Uterus (tissue), 4 donors: ENCODE measurements around the gene COPZ2. TPM values are rescaled to one million over a fixed set of nuclear protein-coding genes. Genes with fewer than 3 reads are reported as not detected.

Experiments used
- DNase-seq, 2 donors: peaks; one replicate each; pipeline ENCODE4 v3.0.0-alpha.2; 2019 to 2020
- H3K27ac ChIP-seq, 2 donors: fragments of 200-600 bp; sonication (generic); 1 replicate in 1 of 2; 2 replicates in 1 of 2; pipeline ENCODE4 v1.5.1; 2016 to 2018
- H3K27me3 ChIP-seq, 2 donors: fragments of 200-600 bp; sonication (generic); one replicate each; pipeline ENCODE4 v1.5.1; 2018 to 2019; ENCODE audit warnings: control low read depth in 1 of 2
- H3K36me3 ChIP-seq, 2 donors: fragments of 200-600 bp; sonication (generic); one replicate each; pipeline ENCODE4 v1.5.1; 2019; ENCODE audit warnings: control low read depth in 1 of 2
- H3K4me1 ChIP-seq, 2 donors: fragments of 200-600 bp; sonication (generic); one replicate each; pipeline ENCODE4 v1.5.1; 2018 to 2019; ENCODE audit warnings: control low read depth in 1 of 2
- H3K4me3 ChIP-seq, 2 donors: fragments of 200-600 bp; sonication (generic); 1 replicate in 1 of 2; 2 replicates in 1 of 2; pipeline ENCODE4 v1.5.1; 2018 to 2019; ENCODE audit warnings: mild to moderate bottlenecking in 1 of 2
- H3K9me3 ChIP-seq, 2 donors: fragments of 200-600 bp; sonication (generic); one replicate each; pipeline ENCODE4 v1.5.1; 2019; ENCODE audit warnings: control low read depth in 1 of 2
- POLR2A ChIP-seq, 2 donors: fragments of 450-650 bp; IDR thresholded peaks; one replicate each; pipeline ENCODE4 v1.6.1; 2016; ENCODE audit warnings: antibody characterized with exemption in 2 of 2, mild to moderate bottlenecking in 1 of 2, moderate library complexity in 1 of 2
- intact Hi-C: fragments of 100-400 bp; cut with DNase I; formaldehyde crosslinking; loops from one replicate; pipeline ENCODE4 v1.15.1; 2023; ENCODE audit warnings: low total_unique reads
- total RNA-seq, 4 donors: library from RNA; depleted of rRNA in 3 of 4; stranded (reverse); fragments of >200 nt in 3 of 4; gene quantifications; one replicate each; pipeline versions ENCODE4 v1.1.0 to v1.2.4, GENCODE V29; 2014 to 2023
- TF ChIP-seq, protein P1 (sequence below), 4 experiments: fragments of 200-600 bp in 2 of 4; fragments of 450-650 bp in 2 of 4; sonication (generic) in 2 of 4; IDR thresholded peaks; one replicate each; pipeline ENCODE4 v1.5.1; 2016 to 2019; ENCODE audit warnings: antibody characterized with exemption in 4 of 4, mild to moderate bottlenecking in 2 of 4, moderate library complexity in 1 of 4
- donor health status: DM: yes; HTN: yes; CAD: no.

The COPZ2 gene
- total RNA-seq, 4 donors from 2014 or later: 12.9 to 82.7 (median 35.3) TPM

DNA sequence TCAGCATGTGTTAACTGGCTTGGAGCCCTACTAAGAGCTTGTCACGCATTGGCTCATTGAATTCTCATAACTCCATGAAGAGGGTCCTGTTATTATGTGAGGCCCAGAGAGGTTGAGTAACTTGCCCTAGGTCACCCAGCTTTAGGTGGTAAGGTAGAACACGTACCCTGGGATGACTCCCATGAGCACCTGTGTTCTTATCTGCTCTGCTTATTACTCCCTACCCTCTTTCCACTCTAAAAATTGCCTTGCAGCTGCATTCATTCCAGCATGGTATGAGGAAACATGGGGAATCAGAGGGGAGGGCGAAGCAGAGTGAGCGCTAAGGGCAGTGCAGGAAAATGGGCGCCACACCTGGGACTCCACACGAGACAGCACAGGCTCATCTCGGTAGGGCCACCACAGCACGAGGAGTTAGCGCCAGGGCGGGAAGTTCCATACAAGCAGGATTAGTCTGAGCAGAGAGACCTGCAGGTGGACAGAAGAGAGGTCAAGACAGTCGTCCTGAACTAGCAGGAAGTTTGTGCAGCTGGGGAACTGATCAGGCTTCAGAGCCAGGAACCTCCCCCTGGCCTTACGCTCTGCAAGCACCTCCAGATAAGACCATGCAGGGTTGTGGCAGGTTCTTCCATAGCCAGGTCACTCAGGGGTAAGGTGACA, 10.1 kb downstream of the COPZ2 start:
- Histone ChIP-seq H3K36me3 (no peaks in the 10 kb centered on the region), H3K4me1 (peaks cover 6 to 31% of the 10 kb centered on the region in 2 donors), H3K9me3 (no peaks in the 10 kb centered on the region), H3K27me3 (peaks cover 7 to 9% of the 10 kb centered on the region in 2 donors), H3K27ac (no peak overlapping the region), H3K4me3 (no peak overlapping the region)
- DNase-seq: no peak
- intact Hi-C loops: loop anchor here (2.0 to 5.0 kb wide), 2 partner anchors 45 to 100 kb away; no protein-coding TSS in a partner anchor
- TF ChIP-seq, protein P1, sequence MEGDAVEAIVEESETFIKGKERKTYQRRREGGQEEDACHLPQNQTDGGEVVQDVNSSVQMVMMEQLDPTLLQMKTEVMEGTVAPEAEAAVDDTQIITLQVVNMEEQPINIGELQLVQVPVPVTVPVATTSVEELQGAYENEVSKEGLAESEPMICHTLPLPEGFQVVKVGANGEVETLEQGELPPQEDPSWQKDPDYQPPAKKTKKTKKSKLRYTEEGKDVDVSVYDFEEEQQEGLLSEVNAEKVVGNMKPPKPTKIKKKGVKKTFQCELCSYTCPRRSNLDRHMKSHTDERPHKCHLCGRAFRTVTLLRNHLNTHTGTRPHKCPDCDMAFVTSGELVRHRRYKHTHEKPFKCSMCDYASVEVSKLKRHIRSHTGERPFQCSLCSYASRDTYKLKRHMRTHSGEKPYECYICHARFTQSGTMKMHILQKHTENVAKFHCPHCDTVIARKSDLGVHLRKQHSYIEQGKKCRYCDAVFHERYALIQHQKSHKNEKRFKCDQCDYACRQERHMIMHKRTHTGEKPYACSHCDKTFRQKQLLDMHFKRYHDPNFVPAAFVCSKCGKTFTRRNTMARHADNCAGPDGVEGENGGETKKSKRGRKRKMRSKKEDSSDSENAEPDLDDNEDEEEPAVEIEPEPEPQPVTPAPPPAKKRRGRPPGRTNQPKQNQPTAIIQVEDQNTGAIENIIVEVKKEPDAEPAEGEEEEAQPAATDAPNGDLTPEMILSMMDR (IDR thresholded peaks at IDR 0.05): no peak
- no peak for TF ChIP-seq POLR2A (IDR thresholded peaks at IDR 0.05)

DNA sequence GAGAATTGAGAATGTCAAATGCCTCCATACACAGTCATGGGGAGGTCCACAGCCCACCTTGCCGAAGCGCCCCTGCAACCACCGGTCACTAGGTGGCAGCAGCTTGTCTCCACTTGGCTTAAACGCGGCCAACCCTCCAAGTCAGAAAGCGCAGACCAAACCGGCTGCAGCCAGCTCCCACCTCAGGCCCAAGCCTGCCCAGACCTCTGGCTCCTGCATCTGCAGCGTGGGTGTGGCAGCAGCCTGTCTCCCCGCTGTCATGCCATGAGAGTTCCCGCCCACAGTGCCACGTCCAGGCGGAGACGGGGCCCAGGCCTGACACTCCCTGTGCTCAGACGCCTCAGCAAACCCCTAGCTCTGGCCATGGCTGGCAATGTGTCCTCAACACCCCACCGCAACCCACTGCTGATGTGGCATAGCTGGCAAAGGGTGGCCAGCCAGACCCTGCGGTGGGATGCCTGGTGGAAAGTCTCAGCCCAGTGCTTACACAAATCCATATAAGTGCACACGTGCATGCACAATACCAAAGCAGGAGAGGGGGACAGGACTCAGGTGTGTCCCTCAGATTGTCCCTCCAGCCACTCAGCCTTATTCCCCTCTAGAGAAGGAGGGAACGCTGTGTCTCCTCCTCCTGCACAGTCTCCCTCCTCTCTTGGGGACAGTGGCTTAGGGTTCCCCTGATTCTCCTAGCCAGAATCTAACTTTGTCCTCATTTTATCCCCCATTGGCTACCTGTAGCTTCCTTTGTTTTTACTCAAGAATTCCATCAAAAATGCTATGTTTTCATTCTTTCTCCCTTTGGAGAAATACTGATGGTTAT, 10.9 kb downstream of the COPZ2 start:
- peak; percentile 86 for DNase-seq
- Histone ChIP-seq H3K4me1 (peaks cover 6 to 31% of the 10 kb centered on the region in 2 donors), H3K27ac (peak overlapping the region; percentile 29 to 64), H3K36me3 (no peaks in the 10 kb centered on the region), H3K4me3 (no peak overlapping the region), H3K9me3 (no peaks in the 10 kb centered on the region), H3K27me3 (peaks cover 7 to 9% of the 10 kb centered on the region in 2 donors)
- no peak for TF ChIP-seq POLR2A (IDR thresholded peaks at IDR 0.05)
- TF ChIP-seq, protein P1 (IDR thresholded peaks at IDR 0.05): peak; percentile 86 to 97 (median 90)
- intact Hi-C loops: loop anchor here (2.0 to 5.0 kb wide), 2 partner anchors 46 to 101 kb away; no protein-coding TSS in a partner anchor

DNA sequence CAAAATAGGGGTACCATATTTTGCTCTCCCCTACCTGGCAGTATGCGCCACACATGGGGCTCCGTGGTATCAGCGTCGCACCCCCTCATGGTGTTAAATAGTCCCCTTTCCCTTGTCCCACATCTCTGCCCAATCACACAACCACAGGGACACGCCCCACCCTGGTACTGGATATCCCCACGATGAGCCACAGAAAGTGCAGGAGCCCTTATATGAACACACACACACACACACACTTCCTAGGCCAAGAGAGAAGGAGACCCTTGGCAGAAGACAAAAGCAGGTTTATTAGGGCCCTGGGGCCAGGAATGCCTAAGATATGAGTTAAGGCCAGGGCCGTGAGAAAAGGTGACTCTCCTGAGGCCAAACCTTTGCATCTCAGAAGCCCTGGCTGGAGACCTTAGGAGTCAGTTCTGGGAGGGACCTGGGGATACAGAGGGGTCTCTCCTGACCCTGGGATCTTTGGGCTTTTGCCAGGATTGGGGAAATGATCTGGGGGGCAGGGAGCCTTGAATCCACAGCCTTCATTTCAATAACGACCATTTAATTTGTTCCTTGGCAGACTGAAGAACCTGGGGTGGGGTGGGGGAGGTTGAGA, 11.6 kb downstream of the COPZ2 start:
- Histone ChIP-seq H3K36me3 (no peaks in the 10 kb centered on the region), H3K4me1 (peaks cover 6 to 31% of the 10 kb centered on the region in 2 donors), H3K4me3 (peak overlapping the region; percentile 37 to 40), H3K9me3 (no peaks in the 10 kb centered on the region), H3K27me3 (peaks cover 7 to 9% of the 10 kb centered on the region in 2 donors), H3K27ac (peak overlapping the region; percentile 64 to 67)
- peak in 1 of 2 donors; percentile 31 for DNase-seq
- TF ChIP-seq, protein P1 (IDR thresholded peaks at IDR 0.05): no peak
- TF ChIP-seq POLR2A (IDR thresholded peaks at IDR 0.05): no peak
- intact Hi-C loops: loop anchor here (2.0 to 5.0 kb wide), 2 partner anchors 47 to 101 kb away; no protein-coding TSS in a partner anchor

DNA sequence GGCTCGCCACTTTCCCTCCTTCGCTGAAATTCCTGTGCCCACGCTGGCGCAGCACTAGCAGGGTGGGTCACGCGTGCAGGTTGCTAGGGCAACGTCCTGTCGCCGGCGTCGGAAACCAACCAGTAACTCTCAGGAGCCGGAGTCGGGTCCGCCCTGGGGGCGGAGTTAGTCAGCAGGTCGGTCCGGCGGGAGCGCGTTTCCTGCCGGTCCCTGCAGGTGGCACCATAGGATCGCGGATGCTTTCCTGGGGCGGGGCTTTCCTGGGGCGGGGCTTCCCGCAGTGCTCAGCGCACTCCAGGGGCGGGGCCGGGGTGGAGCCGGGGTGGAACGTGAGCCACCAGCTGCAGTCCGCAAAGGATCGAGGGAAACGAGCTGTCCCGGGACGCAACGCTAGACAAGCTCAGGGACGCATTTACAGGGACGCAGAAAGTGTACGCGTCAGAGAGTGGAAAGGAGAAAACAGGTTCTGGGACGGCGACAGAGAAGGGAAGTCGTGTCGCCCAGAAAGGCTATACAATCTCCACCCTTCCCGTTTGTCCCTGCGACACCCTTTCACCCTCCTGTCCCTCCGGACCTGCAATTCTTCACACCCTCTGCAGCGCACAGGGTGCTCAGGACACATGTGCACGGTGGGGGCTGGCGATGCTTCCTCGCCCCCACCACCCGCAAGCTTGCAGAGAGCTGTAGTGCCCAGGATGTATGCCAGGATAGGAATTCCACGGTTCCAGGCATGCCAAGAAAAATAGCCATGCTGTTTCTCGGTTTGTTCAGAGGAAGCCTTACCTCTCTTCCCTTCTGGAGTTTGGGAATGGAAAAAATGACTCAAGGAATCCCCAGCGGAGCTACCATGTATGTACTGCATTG, 12.3 kb downstream of the COPZ2 start:
- Histone ChIP-seq H3K27ac (peak overlapping the region; percentile 64 to 67), H3K9me3 (no peaks in the 10 kb centered on the region), H3K4me1 (peaks cover 6 to 31% of the 10 kb centered on the region in 2 donors), H3K36me3 (no peaks in the 10 kb centered on the region), H3K27me3 (peaks cover 7 to 9% of the 10 kb centered on the region in 2 donors), H3K4me3 (peak overlapping the region; percentile 37 to 40)
- intact Hi-C loops: loop anchor here (5.0 kb wide), 1 partner anchor 102 kb away; no protein-coding TSS in a partner anchor
- peak; percentile 95 to 97 for DNase-seq
- TF ChIP-seq, protein P1 (IDR thresholded peaks at IDR 0.05): peak; percentile 93 to 95 (median 94)
- TF ChIP-seq POLR2A (IDR thresholded peaks at IDR 0.05): peak in 1 of 2 donors; percentile 35
